MM.1S (cell line): ENCODE results near the gene OPN3.

ENCODE experiments used
- DNase-seq: peaks from one replicate; pipeline ENCODE4 v3.0.0-alpha.2; 2015
- H2AFZ ChIP-seq: fragments of 300-600 bp; sonication (generic); 2 replicates; pipeline ENCODE4 v1.6.0; 2016; ENCODE audit warnings: antibody characterized with exemption, low read length
- H3F3A ChIP-seq: fragments of 300-600 bp; sonication (generic); 2 replicates; pipeline ENCODE4 v1.6.1; 2016; ENCODE audit warnings: mild to moderate bottlenecking, antibody characterized with exemption, low read length, moderate library complexity, mixed read lengths; ENCODE audit not compliant: insufficient read depth
- H3K27ac ChIP-seq: fragments of 300-600 bp; sonication (generic); 2 replicates; pipeline ENCODE4 v1.5.1; 2016; ENCODE audit warnings: mild to moderate bottlenecking, low read length
- H3K27me3 ChIP-seq: fragments of 300-600 bp; sonication (generic); replicated peaks from 2 replicates; pipeline ENCODE4 v1.6.0; 2016; ENCODE audit warnings: low read length; ENCODE audit not compliant: insufficient read depth
- H3K36me3 ChIP-seq: fragments of 300-600 bp; sonication (generic); replicated peaks from 2 replicates; pipeline ENCODE4 v1.6.1; 2016; ENCODE audit warnings: mild to moderate bottlenecking, low read length, mixed read lengths; ENCODE audit not compliant: insufficient read depth
- H3K4me1 ChIP-seq: fragments of 300-600 bp; sonication (generic); 2 replicates; pipeline ENCODE4 v1.6.1; 2016; ENCODE audit warnings: low read length, mixed read lengths
- H3K4me2 ChIP-seq: fragments of 300-600 bp; sonication (generic); 2 replicates; pipeline ENCODE4 v1.6.0; 2016; ENCODE audit warnings: low read depth, low read length
- H3K4me3 ChIP-seq: fragments of 300-600 bp; sonication (generic); 2 replicates; pipeline ENCODE4 v1.5.1; 2016; ENCODE audit warnings: low read length, mixed read lengths
- H3K79me2 ChIP-seq: fragments of 300-600 bp; sonication (generic); 2 replicates; pipeline ENCODE4 v1.6.1; 2016; ENCODE audit warnings: mixed run types, low read length, mixed read lengths
- H3K9ac ChIP-seq: fragments of 300-600 bp; sonication (generic); 2 replicates; pipeline ENCODE4 v1.6.1; 2016; ENCODE audit warnings: low read length, mixed read lengths
- H3K9me2 ChIP-seq: fragments of 300-600 bp; sonication (generic); replicated peaks from 2 replicates; pipeline ENCODE4 v1.6.1; 2016; ENCODE audit warnings: mild to moderate bottlenecking, low read length, mixed read lengths; ENCODE audit not compliant: insufficient read depth
- H3K9me3 ChIP-seq: fragments of 300-600 bp; sonication (generic); replicated peaks from 2 replicates; pipeline ENCODE4 v1.6.1; 2016; ENCODE audit warnings: mild to moderate bottlenecking, low read length, mixed read lengths; ENCODE audit not compliant: insufficient read depth
- H4K20me1 ChIP-seq: fragments of 300-600 bp; sonication (generic); 2 replicates; pipeline ENCODE4 v1.6.1; 2016; ENCODE audit warnings: mild to moderate bottlenecking, low read length, moderate library complexity, mixed read lengths; ENCODE audit not compliant: insufficient read depth
- EZH2 ChIP-seq: fragments of 300-600 bp; sonication (generic); optimal IDR thresholded peaks from 2 replicates; pipeline ENCODE3; 2017; ENCODE audit warnings: low read depth, mild to moderate bottlenecking, antibody characterized with exemption, low read length, mixed read lengths
- EZH2phosphoT487 ChIP-seq: fragments of 300-600 bp; sonication (generic); IDR thresholded peaks from 2 replicates; pipeline ENCODE4 v1.6.1; 2018; ENCODE audit warnings: antibody characterized with exemption, low read length
- TF ChIP-seq, protein P1 (sequence below): fragments of 300-600 bp; sonication (generic); IDR thresholded peaks from 2 replicates; pipeline ENCODE4 v1.5.1; 2016; ENCODE audit warnings: antibody characterized with exemption, low read length, mixed read lengths

Gene OPN3

GRCh38 chr1:241548008-241548407 is 92.2 kb downstream of the OPN3 start:
- H3K9ac ChIP-seq, result no peak overlapping the region

More at GRCh38 chr1:241548008-241548407, 92.2 kb downstream of the OPN3 start:
- Histone ChIP-seq H4K20me1 (no peaks in the 10 kb centered on the region), H3K4me1 (no peaks in the 10 kb centered on the region), H3K4me2 (no peak overlapping the region), H2AFZ (no peak overlapping the region), H3K79me2 (no peaks in the 10 kb centered on the region), H3K27me3 (no peaks in the 10 kb centered on the region), H3K36me3 (no peaks in the 10 kb centered on the region), H3F3A (no peaks in the 10 kb centered on the region), H3K4me3 (no peak overlapping the region), H3K9me3 (no peaks in the 10 kb centered on the region), H3K9me2 (no peaks in the 10 kb centered on the region), H3K27ac (no peak overlapping the region)
- no peak for DNase-seq
- TF ChIP-seq EZH2phosphoT487 (no peak), EZH2 (no peak)
- TF ChIP-seq, protein P1, sequence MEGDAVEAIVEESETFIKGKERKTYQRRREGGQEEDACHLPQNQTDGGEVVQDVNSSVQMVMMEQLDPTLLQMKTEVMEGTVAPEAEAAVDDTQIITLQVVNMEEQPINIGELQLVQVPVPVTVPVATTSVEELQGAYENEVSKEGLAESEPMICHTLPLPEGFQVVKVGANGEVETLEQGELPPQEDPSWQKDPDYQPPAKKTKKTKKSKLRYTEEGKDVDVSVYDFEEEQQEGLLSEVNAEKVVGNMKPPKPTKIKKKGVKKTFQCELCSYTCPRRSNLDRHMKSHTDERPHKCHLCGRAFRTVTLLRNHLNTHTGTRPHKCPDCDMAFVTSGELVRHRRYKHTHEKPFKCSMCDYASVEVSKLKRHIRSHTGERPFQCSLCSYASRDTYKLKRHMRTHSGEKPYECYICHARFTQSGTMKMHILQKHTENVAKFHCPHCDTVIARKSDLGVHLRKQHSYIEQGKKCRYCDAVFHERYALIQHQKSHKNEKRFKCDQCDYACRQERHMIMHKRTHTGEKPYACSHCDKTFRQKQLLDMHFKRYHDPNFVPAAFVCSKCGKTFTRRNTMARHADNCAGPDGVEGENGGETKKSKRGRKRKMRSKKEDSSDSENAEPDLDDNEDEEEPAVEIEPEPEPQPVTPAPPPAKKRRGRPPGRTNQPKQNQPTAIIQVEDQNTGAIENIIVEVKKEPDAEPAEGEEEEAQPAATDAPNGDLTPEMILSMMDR, result no peak
